H1 (cell line): ENCODE data around the gene GRID2. TPM values are rescaled to one million over a fixed set of nuclear protein-coding genes. Genes with fewer than 3 reads are reported as not detected.

Experiments
- CTCF ChIA-PET: fragments of 300-600 bp; sonication (Branson Sonifier 250); formaldehyde crosslinking; loops from one replicate; lab custom pipeline; 2021; ENCODE audit not compliant: partially characterized antibody; lab: Charles Lee
- POLR2A ChIA-PET: fragments of 300-600 bp; sonication (Branson Sonifier 250); formaldehyde crosslinking; loops from one replicate; lab custom pipeline; 2021; ENCODE audit warnings: inconsistent platforms; ENCODE audit not compliant: partially characterized antibody; lab: Charles Lee
- DNase-seq, 2 experiments: peaks; one replicate each; pipeline versions ENCODE4 v3.0.0 to v3.0.0-alpha.2; 2010 to 2022; ENCODE audit warnings: low spot score in 2 of 2, low read depth in 1 of 2, mixed read lengths in 1 of 2
- FAIRE-seq: peaks from 2 replicates; lab custom pipeline; 2011; peaks lifted over from hg19 to GRCh38; lab: Jason Lieb, UNC
- H2AFZ ChIP-seq: 2 replicates; pipeline ENCODE4 v1.8.1; 2012; ENCODE audit warnings: low read length, inconsistent platforms
- H2AK5ac ChIP-seq: 2 replicates; pipeline ENCODE4 v1.6.1; 2013; ENCODE audit warnings: low read depth, low read length
- H2BK120ac ChIP-seq: replicated peaks from 2 replicates; pipeline ENCODE3; 2013; ENCODE audit warnings: low read depth, low read length, inconsistent platforms
- H2BK12ac ChIP-seq: 2 replicates; pipeline ENCODE4 v1.6.1; 2013; ENCODE audit warnings: low read depth, low read length
- H2BK15ac ChIP-seq: 2 replicates; pipeline ENCODE4 v1.6.1; 2013; ENCODE audit warnings: low read length
- H2BK20ac ChIP-seq: 2 replicates; pipeline ENCODE4 v1.6.1; 2013; ENCODE audit warnings: low read length
- H2BK5ac ChIP-seq: 2 replicates; pipeline ENCODE4 v1.6.1; 2013; ENCODE audit warnings: low read depth, low read length
- H3K14ac ChIP-seq: 2 replicates; pipeline ENCODE4 v1.6.1; 2013; ENCODE audit warnings: inconsistent platforms; ENCODE audit not compliant: insufficient read length
- H3K18ac ChIP-seq: 2 replicates; pipeline ENCODE4 v1.6.1; 2013; ENCODE audit warnings: low read length; ENCODE audit errors: extremely low read depth
- H3K23ac ChIP-seq: 2 replicates; pipeline ENCODE4 v1.6.1; 2013; ENCODE audit warnings: inconsistent platforms; ENCODE audit not compliant: insufficient read length
- H3K23me2 ChIP-seq: 2 replicates; pipeline ENCODE4 v1.6.1; 2013; ENCODE audit warnings: low read depth, low read length
- H3K27ac ChIP-seq: 2 replicates; pipeline ENCODE4 v1.6.1; 2011; ENCODE audit warnings: low read depth, low read length, inconsistent platforms
- H3K27me3 ChIP-seq, 4 experiments: replicated peaks in 1 of 4; 1 replicate in 1 of 4; 2 replicates in 3 of 4; pipeline versions ENCODE4 v1.6.1 to v1.8.1; 2011 to 2013; ENCODE audit warnings: low read length in 3 of 4, mild to moderate bottlenecking in 3 of 4, inconsistent platforms in 2 of 4, mixed read lengths in 2 of 4, moderate library complexity in 1 of 4; ENCODE audit not compliant: control insufficient read depth in 3 of 4, insufficient read depth in 3 of 4; ENCODE audit errors: extremely low read depth in 1 of 4
- H3K36me3 ChIP-seq, 4 experiments: 2 replicates each; pipeline versions ENCODE4 v1.6.1 to v1.8.1; 2011 to 2013; ENCODE audit warnings: mild to moderate bottlenecking in 4 of 4, low read length in 3 of 4, moderate library complexity in 2 of 4, control low read depth in 1 of 4, inconsistent platforms in 1 of 4; ENCODE audit not compliant: insufficient read depth in 4 of 4, control insufficient read depth in 2 of 4
- H3K4ac ChIP-seq: replicated peaks from 2 replicates; pipeline ENCODE3; 2013; ENCODE audit warnings: low read length, low read depth, mixed read lengths, inconsistent platforms; ENCODE audit not compliant: insufficient read length
- H3K4me1 ChIP-seq, 4 experiments: replicated peaks in 1 of 4; 1 replicate in 1 of 4; 2 replicates in 3 of 4; pipeline versions ENCODE4 v1.6.1 to v1.8.1; 2011 to 2013; ENCODE audit warnings: low read length in 3 of 4, inconsistent platforms in 2 of 4, mixed read lengths in 1 of 4; ENCODE audit not compliant: insufficient read depth in 4 of 4, control insufficient read depth in 3 of 4
- H3K4me2 ChIP-seq, 2 experiments: 2 replicates each; pipeline versions ENCODE4 v1.6.1 to v1.8.1; 2011 to 2013; ENCODE audit warnings: low read depth in 2 of 2, low read length in 2 of 2, control low read depth in 1 of 2, inconsistent platforms in 1 of 2, mild to moderate bottlenecking in 1 of 2; ENCODE audit not compliant: insufficient read depth in 1 of 2
- H3K4me3 ChIP-seq, 4 experiments: fragments of 200-600, 300-600 bp in 1 of 4; sonication (generic), shearing (Covaris generic), sonication (Bioruptor Twin) in 1 of 4; 2 replicates each; pipeline versions ENCODE4 v1.5.1 to v1.8.1; 2011 to 2016; ENCODE audit warnings: low read length in 4 of 4, low read depth in 3 of 4, control low read depth in 2 of 4, inconsistent platforms in 2 of 4, mild to moderate bottlenecking in 2 of 4, mixed read lengths in 1 of 4, moderate library complexity in 1 of 4; ENCODE audit not compliant: insufficient read depth in 2 of 4; ENCODE audit errors: extremely low read depth in 1 of 4
- H3K56ac ChIP-seq: replicated peaks from 2 replicates; pipeline ENCODE3; 2013; ENCODE audit warnings: low read depth, mild to moderate bottlenecking, mixed read lengths, low read length, inconsistent platforms; ENCODE audit not compliant: insufficient read length
- H3K79me1 ChIP-seq: 2 replicates; pipeline ENCODE4 v1.6.1; 2013; ENCODE audit warnings: low read depth, low read length, control low read depth
- H3K79me2 ChIP-seq, 2 experiments: 2 replicates each; pipeline versions ENCODE4 v1.6.1 to v1.8.1; 2012 to 2013; ENCODE audit warnings: low read length in 2 of 2, mild to moderate bottlenecking in 2 of 2, inconsistent platforms in 1 of 2; ENCODE audit not compliant: insufficient read depth in 2 of 2, control insufficient read depth in 1 of 2
- H3K9ac ChIP-seq, 4 experiments: replicated peaks in 1 of 4; 1 replicate in 1 of 4; 2 replicates in 3 of 4; pipeline versions ENCODE4 v1.6.1 to v1.8.1; 2011 to 2013; ENCODE audit warnings: low read depth in 3 of 4, low read length in 3 of 4, control low read depth in 2 of 4, mild to moderate bottlenecking in 2 of 4, moderate library complexity in 2 of 4, inconsistent platforms in 1 of 4; ENCODE audit errors: extremely low read depth in 1 of 4
- H3K9me3 ChIP-seq, 2 experiments: 2 replicates each; pipeline versions ENCODE4 v1.6.1 to v1.8.1; 2012 to 2013; ENCODE audit warnings: mild to moderate bottlenecking in 2 of 2, moderate library complexity in 2 of 2, control low read depth in 1 of 2, inconsistent platforms in 1 of 2, low read depth in 1 of 2, low read length in 1 of 2, mixed read lengths in 1 of 2; ENCODE audit not compliant: insufficient read depth in 2 of 2
- H4K20me1 ChIP-seq, 2 experiments: replicated peaks in 1 of 2; 2 replicates each; pipeline versions ENCODE3 to v1.8.1; 2011 to 2013; ENCODE audit warnings: inconsistent platforms in 2 of 2, low read length in 2 of 2, mild to moderate bottlenecking in 1 of 2; ENCODE audit not compliant: insufficient read depth in 2 of 2, control insufficient read depth in 1 of 2
- H4K5ac ChIP-seq: 2 replicates; pipeline ENCODE4 v1.6.1; 2013; ENCODE audit warnings: low read length, low read depth, mixed read lengths, inconsistent platforms; ENCODE audit not compliant: insufficient read length
- H4K8ac ChIP-seq: 2 replicates; pipeline ENCODE4 v1.8.0; 2013; ENCODE audit warnings: mild to moderate bottlenecking, moderate library complexity, low read length, inconsistent platforms; ENCODE audit not compliant: insufficient read depth; ENCODE audit errors: extremely low read depth
- H4K91ac ChIP-seq: replicated peaks from 2 replicates; pipeline ENCODE3; 2013; ENCODE audit warnings: low read length, mixed read lengths, inconsistent platforms; ENCODE audit not compliant: insufficient read length
- BACH1 ChIP-seq: IDR thresholded peaks from 2 replicates; pipeline ENCODE4 v1.6.1; 2012; ENCODE audit warnings: low read length, improper control_type of control experiment
- polyA plus RNA-seq, 7 experiments: library from polyadenylated mRNA; depleted of rRNA in 3 of 7; stranded (reverse) in 5 of 7; unstranded in 2 of 7; fragments of >200 nt in 5 of 7; fragments of 200-250 nt in 2 of 7; gene quantifications; 1 replicate in 5 of 7; 2 replicates in 1 of 7; 4 replicates in 1 of 7; pipeline versions ENCODE4 v1.2.1 to v1.2.3, GENCODE V29; 2011 to 2013; ENCODE audit warnings: missing spikeins in 2 of 7, mixed read lengths in 2 of 7
- total RNA-seq: library from RNA; stranded (reverse); fragmentation: NEBNext Ultra II Directional; extraction: Animal tissue kit (Norgen Biotek cat#: 25700); gene quantifications from 2 replicates; pipeline ENCODE4 v1.2.1, GENCODE V29; 2021

GRID2 gene
- total and polyA plus RNA-seq, 2 of the 8 experiments (the other 6 are each of a cell fraction or from before 2014, with no cell fraction given): 31.1 to 81.9 TPM

DNA sequence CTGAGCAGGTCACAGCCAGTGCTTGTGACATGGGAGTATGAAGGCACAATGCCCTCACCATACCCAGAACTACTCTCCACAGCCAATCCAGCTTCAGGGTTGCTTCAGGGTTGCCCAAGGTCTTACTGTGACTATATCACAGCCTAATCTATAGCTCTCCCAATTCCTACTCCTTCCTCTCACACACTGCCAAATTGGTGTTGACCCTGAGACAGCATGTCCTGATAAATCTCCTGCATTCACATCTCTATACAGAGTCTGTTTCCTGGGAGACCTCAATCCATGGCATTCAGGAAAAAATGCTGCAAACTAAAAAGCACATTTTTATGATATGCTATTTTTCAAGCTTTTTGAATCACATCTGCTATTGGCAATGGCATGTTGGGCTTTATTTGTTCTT is 456.7 kb downstream of the GRID2 start:
- Histone ChIP-seq H3K18ac (no peak overlapping the region), H4K5ac (no peak overlapping the region), H3K36me3 (peaks cover 0 to 17% (median 6%) of the 10 kb centered on the region in 4 experiments; a peak in 3 of 8 replicates), H3K79me1 (no peaks in the 10 kb centered on the region; the same call in 1 of the 2 replicates), H3K4me1 (no peaks in the 10 kb centered on the region; a peak in 1 of 7 replicates), H3K4ac (no peak overlapping the region), H3K14ac (no peak overlapping the region), H3K27ac (no peak overlapping the region), H3K23me2 (no peaks in the 10 kb centered on the region), H3K27me3 (no peaks in the 10 kb centered on the region), H2BK12ac (no peak overlapping the region), H3K9me3 (no peaks in the 10 kb centered on the region; a peak in 1 of 4 replicates), H3K9ac (no peak overlapping the region), H4K91ac (no peak overlapping the region), H3K4me2 (no peak overlapping the region), H2BK120ac (no peak overlapping the region), H2AK5ac (no peak overlapping the region), H2BK5ac (no peak overlapping the region), H3K23ac (no peak overlapping the region), H4K20me1 (peaks cover 0 to 3% of the 10 kb centered on the region in 2 experiments), H3K56ac (no peak overlapping the region), H2BK20ac (no peak overlapping the region), H2AFZ (no peak overlapping the region), H2BK15ac (no peak overlapping the region), H4K8ac (no peak overlapping the region), H3K4me3 (no peak overlapping the region), H3K79me2 (peaks cover 0 to 42% of the 10 kb centered on the region in 2 experiments; a peak in 2 of 4 replicates)
- no peak for FAIRE-seq
- POLR2A ChIA-PET: interaction anchor here (1.5 kb wide), 1 partner anchor 11 kb away, joined by 5 read pairs; no protein-coding TSS in a partner anchor
- no peak for DNase-seq
- CTCF ChIA-PET: no interaction called here
- TF ChIP-seq BACH1: no peak
